ENCODE results near the gene EEPD1.

Gene EEPD1

DNA sequence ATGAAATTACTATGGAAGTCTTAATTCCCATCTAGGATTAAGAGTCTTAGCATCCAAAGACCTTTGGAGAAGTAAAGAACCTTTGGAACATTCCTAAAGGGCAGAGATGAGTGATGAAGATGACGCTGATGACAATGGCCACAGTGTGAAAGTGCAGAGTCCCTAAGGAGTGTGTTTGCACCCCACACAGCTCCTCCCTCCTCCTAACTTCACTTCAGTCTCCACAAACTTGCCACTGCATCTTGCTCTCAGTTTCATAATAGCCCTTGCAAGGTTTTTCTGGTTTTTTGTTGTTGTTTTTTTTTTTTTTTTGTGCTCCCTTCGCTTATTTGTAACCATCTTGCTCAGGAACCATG, 119.1 kb downstream of the EEPD1 start:
- H3K4me3 Mint-ChIP-seq, result no peak overlapping the region
- no peaks in the 10 kb centered on the region for H3K9me3 Mint-ChIP-seq
- no peaks in the 10 kb centered on the region for H3K4me1 Mint-ChIP-seq
- H3K36me3 Mint-ChIP-seq, result no peaks in the 10 kb centered on the region
- CTCF ChIA-PET, result interaction anchor here (1.4 kb wide), 1 partner anchor 12 kb away, joined by 4 read pairs; no protein-coding TSS in a partner anchor
- no peak for DNase-seq
- no peak overlapping the region for H3K27ac Mint-ChIP-seq
- peaks cover 4% of the 10 kb centered on the region for H3K27me3 Mint-ChIP-seq

DNA sequence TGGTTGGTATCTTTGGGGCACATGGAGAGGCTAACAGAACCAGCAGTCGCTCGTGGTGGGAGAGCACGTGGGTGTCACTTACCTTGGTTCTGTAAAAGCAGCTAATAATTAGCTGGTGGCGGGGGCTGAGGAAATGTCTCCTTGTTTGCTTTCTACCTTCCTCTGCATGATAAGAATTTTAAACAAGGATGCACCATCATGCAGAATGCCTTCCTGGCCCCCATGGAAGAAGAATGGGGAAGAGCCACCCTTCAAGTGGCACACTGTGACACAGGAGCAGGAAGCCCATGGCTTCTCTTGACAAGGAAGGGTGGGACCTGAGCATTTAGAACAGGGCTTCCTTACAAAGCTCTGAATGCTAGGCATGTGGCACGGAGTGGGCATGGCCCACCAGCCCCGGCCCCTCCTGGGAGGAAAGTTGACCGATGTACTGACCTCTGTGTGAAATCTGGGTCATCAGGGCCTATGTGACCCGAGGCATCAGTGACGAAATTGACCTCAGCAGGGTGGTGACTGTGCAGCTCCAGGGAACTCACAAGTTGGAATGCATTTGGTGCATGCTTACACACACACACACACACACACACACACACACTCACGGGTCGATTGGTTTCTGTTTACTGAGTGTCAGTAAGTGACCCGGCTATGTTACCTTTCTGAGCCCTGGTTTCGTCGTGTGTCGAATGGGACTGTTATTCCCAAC, 119.7 kb downstream of the EEPD1 start:
- Mint-ChIP-seq H3K36me3 (no peaks in the 10 kb centered on the region), H3K4me1 (no peaks in the 10 kb centered on the region), H3K4me3 (no peak overlapping the region), H3K9me3 (no peaks in the 10 kb centered on the region), H3K27me3 (peaks cover 7% of the 10 kb centered on the region), H3K27ac (no peak overlapping the region)
- CTCF ChIA-PET, result interaction anchor here (1.4 kb wide), 1 partner anchor 11 kb away, joined by 4 read pairs; no protein-coding TSS in a partner anchor
- no peak for DNase-seq

DNA sequence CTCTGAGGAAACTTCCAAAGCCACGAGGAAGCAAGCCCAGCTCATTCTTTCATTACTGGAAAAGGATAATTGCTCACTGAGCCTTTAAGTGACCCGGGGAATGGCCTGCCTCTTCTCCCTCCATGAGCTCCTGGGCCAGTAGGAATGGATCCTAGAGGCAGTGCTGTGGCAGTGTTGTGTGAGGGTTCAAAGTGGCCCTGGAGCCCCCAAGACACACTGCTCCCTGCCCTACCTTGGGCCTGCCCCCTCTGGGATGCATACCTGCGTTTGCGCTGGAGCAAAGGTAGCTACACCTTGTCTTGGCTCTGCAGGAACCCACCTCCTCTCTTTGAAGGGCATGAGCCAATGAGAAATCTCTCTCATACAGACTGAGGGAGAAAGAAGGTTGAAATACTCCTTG, 120.8 kb downstream of the EEPD1 start:
- CTCF ChIA-PET, result interaction anchor here (1.4 kb wide), 1 partner anchor 10 kb away, joined by 4 read pairs; no protein-coding TSS in a partner anchor
- Mint-ChIP-seq H3K4me3 (no peak overlapping the region), H3K27ac (no peak overlapping the region), H3K9me3 (no peaks in the 10 kb centered on the region), H3K36me3 (no peaks in the 10 kb centered on the region), H3K27me3 (peaks cover 7% of the 10 kb centered on the region), H3K4me1 (no peaks in the 10 kb centered on the region)
- no peak for DNase-seq

DNA sequence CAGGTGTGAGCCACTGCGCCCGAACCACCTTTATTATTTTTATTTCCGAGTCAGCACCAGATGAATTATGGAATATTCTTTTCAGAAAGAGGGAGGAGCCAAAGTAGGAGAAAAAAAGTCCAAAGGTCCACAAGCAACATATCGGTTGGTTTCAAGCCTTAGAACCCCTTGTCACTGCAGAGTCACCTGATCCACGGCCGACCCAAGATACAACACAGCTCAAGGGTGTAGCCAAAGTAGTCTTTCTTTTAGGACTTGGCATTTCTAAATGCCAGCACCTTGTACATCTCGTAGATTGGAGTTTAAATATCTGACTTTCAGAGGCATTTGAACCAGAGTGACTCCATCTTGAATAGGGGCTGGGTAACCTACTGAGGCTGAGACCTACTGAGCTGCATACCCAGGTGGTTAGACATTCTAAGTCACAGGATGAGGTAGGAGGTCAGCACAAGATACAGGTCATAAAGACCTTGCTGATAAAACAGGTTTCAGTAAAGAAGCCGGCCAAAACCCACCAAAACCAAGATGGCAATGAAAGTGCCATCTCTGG, 122.8 kb downstream of the EEPD1 start:
- no peak for DNase-seq
- H3K27ac Mint-ChIP-seq, result no peak overlapping the region
- H3K9me3 Mint-ChIP-seq, result no peaks in the 10 kb centered on the region
- H3K36me3 Mint-ChIP-seq, result no peaks in the 10 kb centered on the region
- CTCF ChIA-PET, result interaction anchor here (0.9 kb wide), 1 partner anchor 12 kb away, joined by 3 read pairs; no protein-coding TSS in a partner anchor
- H3K4me1 Mint-ChIP-seq, result no peaks in the 10 kb centered on the region
- peaks cover 24% of the 10 kb centered on the region for H3K27me3 Mint-ChIP-seq
- no peak overlapping the region for H3K4me3 Mint-ChIP-seq

DNA sequence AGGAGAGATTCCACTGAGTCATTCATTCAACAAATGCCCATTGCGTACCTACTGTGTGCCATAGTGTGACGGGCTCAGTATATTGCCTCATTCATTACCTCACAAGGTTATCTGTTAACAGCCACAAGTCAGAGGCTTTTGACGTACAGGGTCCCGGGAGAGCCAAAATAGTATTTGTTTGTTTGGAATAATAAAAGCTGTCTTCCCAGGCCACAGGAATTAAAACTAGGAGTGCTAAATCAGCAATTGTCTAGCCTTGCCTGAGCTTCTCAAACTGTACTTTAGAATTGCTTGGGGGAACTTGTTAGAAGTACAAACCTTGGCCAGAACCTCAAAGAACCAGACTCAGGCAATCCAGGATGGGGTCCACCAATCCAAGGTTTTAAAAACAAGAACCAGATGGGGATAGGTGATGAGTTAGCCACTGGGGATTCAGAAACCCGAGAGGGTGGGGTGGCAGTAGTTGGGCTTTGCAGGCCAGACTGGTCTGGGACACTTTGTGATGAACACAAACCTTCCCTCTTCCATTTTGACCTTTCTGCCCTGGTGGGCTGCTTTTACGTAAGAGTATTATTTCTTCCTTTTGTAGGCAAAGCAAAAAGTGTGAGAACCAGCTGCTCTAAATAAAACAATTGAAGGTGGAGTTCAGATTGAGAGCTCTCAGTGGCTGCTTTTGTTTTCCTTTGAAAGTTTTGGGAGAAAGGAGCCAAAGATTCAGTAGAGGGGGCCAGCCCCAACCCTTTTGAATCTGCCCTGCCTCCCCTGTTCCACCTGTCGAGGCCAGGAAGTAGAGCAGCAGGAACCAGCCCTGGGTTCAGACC, 123.6 kb downstream of the EEPD1 start:
- Mint-ChIP-seq H3K4me3 (no peak overlapping the region), H3K27me3 (peaks cover 24% of the 10 kb centered on the region), H3K27ac (no peak overlapping the region), H3K9me3 (no peaks in the 10 kb centered on the region), H3K36me3 (no peaks in the 10 kb centered on the region), H3K4me1 (no peaks in the 10 kb centered on the region)
- no peak for DNase-seq
- CTCF ChIA-PET, result interaction anchor here (1.0 kb wide), 1 partner anchor 43 kb away, joined by 3 read pairs; no protein-coding TSS in a partner anchor

DNA sequence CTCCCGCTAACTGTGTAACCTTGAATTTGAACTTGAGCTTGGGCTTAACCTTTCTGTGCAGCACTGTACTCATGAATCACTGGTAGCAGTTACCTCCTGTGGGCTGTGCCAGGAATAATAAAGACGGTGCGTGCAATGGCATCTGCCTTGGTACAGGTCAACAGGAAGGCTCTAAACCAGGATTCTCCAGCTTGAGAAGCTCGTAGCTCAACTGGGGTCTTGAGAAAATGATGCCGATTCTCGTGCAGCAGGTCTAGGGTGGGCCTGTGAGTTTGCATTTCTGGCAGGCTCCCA, 124.1 kb downstream of the EEPD1 start:
- H3K4me1 Mint-ChIP-seq, result no peaks in the 10 kb centered on the region
- H3K36me3 Mint-ChIP-seq, result no peaks in the 10 kb centered on the region
- no peak for DNase-seq
- CTCF ChIA-PET, result interaction anchor here (1.0 kb wide), 1 partner anchor 43 kb away, joined by 3 read pairs; no protein-coding TSS in a partner anchor
- H3K27me3 Mint-ChIP-seq, result peaks cover 24% of the 10 kb centered on the region
- no peak overlapping the region for H3K4me3 Mint-ChIP-seq
- H3K27ac Mint-ChIP-seq, result no peak overlapping the region
- no peaks in the 10 kb centered on the region for H3K9me3 Mint-ChIP-seq

GRCh38 chr7:36278069-36278619, 125.1 kb downstream of the EEPD1 start:
- Mint-ChIP-seq H3K9me3 (no peaks in the 10 kb centered on the region), H3K4me3 (no peak overlapping the region), H3K36me3 (no peaks in the 10 kb centered on the region), H3K27me3 (peaks cover 24% of the 10 kb centered on the region), H3K4me1 (peaks cover 4% of the 10 kb centered on the region), H3K27ac (no peak overlapping the region)
- CTCF ChIA-PET, result interaction anchor here (0.6 kb wide), 1 partner anchor 30 kb away, joined by 5 read pairs; no protein-coding TSS in a partner anchor
- DNase-seq, result no peak

DNA sequence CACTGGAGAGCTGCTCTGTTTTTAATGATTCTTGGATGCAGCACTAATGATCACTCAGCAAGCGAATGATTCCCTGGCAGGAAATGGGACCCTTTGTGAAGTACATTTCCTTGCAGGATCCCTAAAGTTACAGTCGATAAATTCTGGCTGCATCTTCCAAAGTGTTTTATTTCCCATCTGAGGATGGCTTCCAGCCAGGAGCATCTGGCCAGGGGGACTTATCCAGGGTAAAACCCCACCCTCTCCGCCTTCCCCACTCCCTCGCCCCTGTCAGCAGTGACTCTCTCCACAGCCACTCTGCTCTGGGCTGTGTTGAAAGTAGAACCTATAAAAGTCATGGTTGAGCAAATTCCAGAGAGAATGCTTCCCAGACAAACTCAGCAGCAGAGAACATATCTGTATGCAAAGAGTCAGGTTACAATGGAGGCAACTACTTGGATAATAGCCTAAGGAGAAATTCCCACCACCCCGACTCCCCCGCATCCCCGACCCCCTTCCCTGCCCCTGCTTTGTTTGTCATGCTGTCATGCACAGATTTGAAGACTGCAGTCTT, 125.6 kb downstream of the EEPD1 start:
- no peaks in the 10 kb centered on the region for H3K36me3 Mint-ChIP-seq
- no peak overlapping the region for H3K4me3 Mint-ChIP-seq
- H3K27me3 Mint-ChIP-seq, result peaks cover 24% of the 10 kb centered on the region
- CTCF ChIA-PET, result interaction anchor here (0.6 kb wide), 1 partner anchor 29 kb away, joined by 5 read pairs; no protein-coding TSS in a partner anchor
- no peaks in the 10 kb centered on the region for H3K9me3 Mint-ChIP-seq
- no peak for DNase-seq
- H3K4me1 Mint-ChIP-seq, result peaks cover 10% of the 10 kb centered on the region
- H3K27ac Mint-ChIP-seq, result no peak overlapping the region

GRCh38 chr7:36279200-36279925, 126.3 kb downstream of the EEPD1 start:
- Mint-ChIP-seq H3K4me3 (no peak overlapping the region), H3K36me3 (no peaks in the 10 kb centered on the region), H3K4me1 (peaks cover 16% of the 10 kb centered on the region), H3K27me3 (peaks cover 24% of the 10 kb centered on the region), H3K27ac (no peak overlapping the region), H3K9me3 (no peaks in the 10 kb centered on the region)
- CTCF ChIA-PET, result no interaction called here
- DNase-seq, result no peak

GRCh38 chr7:36279926-36280315, 126.9 kb downstream of the EEPD1 start:
- H3K4me1 Mint-ChIP-seq, result peaks cover 22% of the 10 kb centered on the region
- no peaks in the 10 kb centered on the region for H3K9me3 Mint-ChIP-seq
- no peak overlapping the region for H3K27ac Mint-ChIP-seq
- H3K36me3 Mint-ChIP-seq, result no peaks in the 10 kb centered on the region
- peaks cover 24% of the 10 kb centered on the region for H3K27me3 Mint-ChIP-seq
- H3K4me3 Mint-ChIP-seq, result no peak overlapping the region
- DNase-seq, result no peak
- CTCF ChIA-PET, result interaction anchor here (0.8 kb wide), 1 partner anchor 10 kb away, joined by 3 read pairs; no protein-coding TSS in a partner anchor

GRCh38 chr7:36280840-36281812, 128.1 kb downstream of the EEPD1 start:
- no peaks in the 10 kb centered on the region for H3K9me3 Mint-ChIP-seq
- H3K27me3 Mint-ChIP-seq, result peaks cover 24% of the 10 kb centered on the region
- no peaks in the 10 kb centered on the region for H3K36me3 Mint-ChIP-seq
- peaks cover 31% of the 10 kb centered on the region for H3K4me1 Mint-ChIP-seq
- no peak for DNase-seq
- H3K27ac Mint-ChIP-seq, result no peak overlapping the region
- H3K4me3 Mint-ChIP-seq, result no peak overlapping the region
- CTCF ChIA-PET, result interaction anchor here (0.8 to 2.0 kb wide), 2 partner anchors 8 to 10 kb away, joined by 3 to 7 read pairs; no protein-coding TSS in a partner anchor

GRCh38 chr7:36281945-36282717, 129.1 kb downstream of the EEPD1 start:
- DNase-seq, result no peak
- H3K27me3 Mint-ChIP-seq, result peaks cover 20% of the 10 kb centered on the region
- H3K36me3 Mint-ChIP-seq, result no peaks in the 10 kb centered on the region
- CTCF ChIA-PET, result interaction anchor here (2.0 kb wide), 1 partner anchor 9 kb away, joined by 7 read pairs; no protein-coding TSS in a partner anchor
- H3K27ac Mint-ChIP-seq, result no peak overlapping the region
- no peak overlapping the region for H3K4me3 Mint-ChIP-seq
- H3K9me3 Mint-ChIP-seq, result no peaks in the 10 kb centered on the region
- peaks cover 40% of the 10 kb centered on the region for H3K4me1 Mint-ChIP-seq
